Endothelial cell of umbilical vein (primary cell): ENCODE measurements around the gene RECK. TPM values are rescaled to one million over a fixed set of nuclear protein-coding genes. Genes with fewer than 3 reads are reported as not detected.

Source experiments
- BruUV-seq: library from RNA; stranded (reverse); fragments of 400-500 nt; replicated peaks from 2 replicates; lab custom pipeline; 2021; lab: Mats Ljungman, UMichigan
- CTCF ChIA-PET: fragments of 300-600, 350-600 bp; sonication (Branson Sonifier 250); formaldehyde crosslinking; loops from one replicate; lab custom pipeline; 2021; ENCODE audit warnings: antibody characterized with exemption, inconsistent platforms; lab: Charles Lee
- POLR2A ChIA-PET: fragments of 300-600, 350-600 bp; sonication (Branson Sonifier 250); formaldehyde crosslinking; loops from one replicate; lab custom pipeline; 2021; ENCODE audit warnings: antibody characterized with exemption, inconsistent platforms; lab: Charles Lee
- DNase-seq: peaks from one replicate; pipeline ENCODE4 v3.0.0-alpha.2; 2011; ENCODE audit warnings: low read depth, low spot score
- FAIRE-seq: peaks from 2 replicates; lab custom pipeline; 2011; peaks lifted over from hg19 to GRCh38; lab: Jason Lieb, UNC
- H2AFZ ChIP-seq: 2 replicates; pipeline ENCODE4 v1.6.0; 2012; ENCODE audit warnings: low read depth, low read length, control low read depth, inconsistent platforms
- H3K27ac ChIP-seq: 2 replicates; pipeline ENCODE4 v1.5.1; 2011; ENCODE audit warnings: low read depth, mild to moderate bottlenecking, control low read depth, low read length, moderate library complexity; ENCODE audit not compliant: insufficient read depth
- H3K27me3 ChIP-seq, 2 experiments: 2 replicates each; pipeline versions ENCODE4 v1.6.0 to v1.6.1; 2011; ENCODE audit warnings: low read length in 2 of 2, mixed read lengths in 1 of 2; ENCODE audit not compliant: control insufficient read depth in 2 of 2, insufficient read depth in 2 of 2
- H3K36me3 ChIP-seq, 2 experiments: 2 replicates in 1 of 2; 3 replicates in 1 of 2; pipeline ENCODE4 v1.5.1; 2011; ENCODE audit warnings: low read length in 2 of 2, mild to moderate bottlenecking in 1 of 2, moderate library complexity in 1 of 2; ENCODE audit not compliant: control insufficient read depth in 2 of 2, insufficient read depth in 2 of 2; ENCODE audit errors: extremely low read depth in 1 of 2
- H3K4me1 ChIP-seq: 3 replicates; pipeline ENCODE4 v1.5.1; 2011; ENCODE audit warnings: mild to moderate bottlenecking, low read length; ENCODE audit not compliant: control insufficient read depth, insufficient read depth; ENCODE audit errors: extremely low read depth
- H3K4me2 ChIP-seq: 2 replicates; pipeline ENCODE4 v1.6.1; 2011; ENCODE audit warnings: low read length, control low read depth, mixed read lengths; ENCODE audit not compliant: insufficient read depth
- H3K4me3 ChIP-seq, 3 experiments: fragments of 200-600 bp in 1 of 3; sonication (generic), shearing (Covaris generic) in 1 of 3; replicated peaks in 1 of 3; 2 replicates each; pipeline ENCODE4 v1.5.1; 2011 to 2016; ENCODE audit warnings: control low read depth in 3 of 3, low read length in 3 of 3, mild to moderate bottlenecking in 2 of 3, inconsistent platforms in 1 of 3, low read depth in 1 of 3, moderate library complexity in 1 of 3; ENCODE audit not compliant: insufficient read depth in 1 of 3
- H3K79me2 ChIP-seq: 2 replicates; pipeline ENCODE4 v1.6.0; 2012; ENCODE audit warnings: low read length, inconsistent platforms; ENCODE audit not compliant: control insufficient read depth, insufficient read depth
- H3K9ac ChIP-seq: replicated peaks from 2 replicates; pipeline ENCODE3; 2011; ENCODE audit warnings: low read length, control low read depth; ENCODE audit not compliant: insufficient read depth; ENCODE audit errors: extremely low read depth
- H3K9me1 ChIP-seq: replicated peaks from 3 replicates; pipeline ENCODE4 v1.6.0; 2011; ENCODE audit warnings: mild to moderate bottlenecking, low read length; ENCODE audit not compliant: control insufficient read depth, insufficient read depth; ENCODE audit errors: extremely low read depth
- H3K9me3 ChIP-seq: replicated peaks from 2 replicates; pipeline ENCODE4 v1.5.1; 2012; ENCODE audit warnings: low read length, inconsistent platforms; ENCODE audit not compliant: control insufficient read depth, insufficient read depth
- H4K20me1 ChIP-seq: replicated peaks from 2 replicates; pipeline ENCODE3; 2011; ENCODE audit warnings: mild to moderate bottlenecking, low read length; ENCODE audit not compliant: control insufficient read depth, insufficient read depth; ENCODE audit errors: extremely low read depth
- CTCF ChIP-seq, 2 donors: IDR thresholded peaks; 1 replicate in 1 of 2; 2 replicates in 1 of 2; pipeline ENCODE4 v1.5.1; 2011; ENCODE audit warnings: low read length in 2 of 2, mild to moderate bottlenecking in 2 of 2, moderate library complexity in 2 of 2, control low read depth in 1 of 2, inconsistent platforms in 1 of 2, low read depth in 1 of 2; ENCODE audit not compliant: insufficient read depth in 1 of 2; ENCODE audit errors: extremely low read depth in 1 of 2
- EZH2 ChIP-seq: IDR thresholded peaks from 2 replicates; pipeline ENCODE4 v1.6.1; 2012; ENCODE audit warnings: borderline replicate concordance, low read depth, mild to moderate bottlenecking, moderate library complexity, low read length, inconsistent platforms; ENCODE audit not compliant: severe bottlenecking
- FOS ChIP-seq: IDR thresholded peaks from 2 replicates; pipeline ENCODE4 v1.6.1; 2011; ENCODE audit warnings: mild to moderate bottlenecking, low read length, moderate library complexity, borderline replicate concordance; ENCODE audit not compliant: insufficient read depth
- GATA2 ChIP-seq: IDR thresholded peaks from 2 replicates; pipeline ENCODE4 v1.7.0; 2011; ENCODE audit warnings: low read depth, mild to moderate bottlenecking, moderate library complexity, mixed read lengths, low read length; ENCODE audit not compliant: insufficient read length, insufficient read depth
- JUN ChIP-seq: IDR thresholded peaks from 2 replicates; pipeline ENCODE4 v1.6.1; 2011; ENCODE audit warnings: borderline replicate concordance, low read depth; ENCODE audit not compliant: insufficient read length, insufficient read depth
- MAX ChIP-seq: IDR thresholded peaks from 2 replicates; pipeline ENCODE4 v1.6.1; 2011; ENCODE audit not compliant: insufficient read depth, insufficient read length
- MYC ChIP-seq: IDR thresholded peaks from one replicate; pipeline ENCODE4 v1.6.1; 2011; ENCODE audit warnings: mild to moderate bottlenecking, low read depth, low read length
- POLR2A ChIP-seq: IDR thresholded peaks from 2 replicates; pipeline ENCODE4 v1.6.1; 2012; ENCODE audit warnings: low read depth, mild to moderate bottlenecking, control low read depth, low read length
- POLR2AphosphoS5 ChIP-seq: IDR thresholded peaks from 2 replicates; pipeline ENCODE4 v1.6.1; 2012; ENCODE audit warnings: low read depth, mild to moderate bottlenecking, control low read depth, low read length, moderate library complexity; ENCODE audit not compliant: insufficient read depth
- dilution Hi-C: fragments of 300-500 bp; cut with MboI; formaldehyde crosslinking; loops from one replicate; pipeline ENCODE4 v1.15.0; 2019; ENCODE audit warnings: low sequenced_read_pairs; ENCODE audit not compliant: extremely low pct_ligation_motif_present
- intact Hi-C: fragments of 100-400 bp; cut with micrococcal nuclease; formaldehyde crosslinking; loops from one replicate; pipeline ENCODE4 v1.10.0; 2022
- polyA plus RNA-seq, 4 experiments: library from polyadenylated mRNA; depleted of rRNA in 3 of 4; stranded (reverse) in 3 of 4; unstranded in 1 of 4; fragments of >200 nt; gene quantifications; 2 replicates each; pipeline versions ENCODE4 v1.2.1 to v1.2.3, GENCODE V29; 2011 to 2012; ENCODE audit warnings: missing spikeins in 1 of 4
- total RNA-seq: library from RNA; stranded (reverse); gene quantifications from 2 replicates; pipeline ENCODE4 v1.2.3, GENCODE V29; 2021

Gene RECK
- total and polyA plus RNA-seq, 2 donors (not counting 3 experiments of a cell fraction or from before 2014, with no cell fraction given) = 12.0 to 14.1 TPM

- Histone ChIP-seq H3K4me1 (peaks cover 37% of the 10 kb centered on the region), H3K4me3 (no peak overlapping the region), H3K27ac (no peak overlapping the region), H2AFZ (no peak overlapping the region), H3K4me2 (no peak overlapping the region), H3K27me3 (no peaks in the 10 kb centered on the region), H3K36me3 (no peaks in the 10 kb centered on the region), H3K79me2 (peaks cover 50% of the 10 kb centered on the region), H3K9me1 (no peaks in the 10 kb centered on the region), H4K20me1 (no peaks in the 10 kb centered on the region), H3K9me3 (no peaks in the 10 kb centered on the region), H3K9ac (no peak overlapping the region)
- intact Hi-C loops = no loop called here
- ChIA-PET POLR2A (no interaction called here), CTCF (interaction anchor here (0.9 to 1.8 kb wide), 9 partner anchors 14 to 393 kb away, joined by 3 to 5 read pairs (median 5); no protein-coding TSS in a partner anchor)
- DNase-seq = no peak
- dilution Hi-C loops = no loop called here
- BruUV-seq = no TSS peak
- no peak for TF ChIP-seq JUN
- TF ChIP-seq FOS = no peak
- TF ChIP-seq MYC = no peak
- TF ChIP-seq POLR2AphosphoS5 = no peak
- no peak for FAIRE-seq
Observed at GRCh38 chr9:36039121-36039520, 2.4 kb downstream of the RECK start.

GRCh38 chr9:36039696-36040095 lies 3.0 kb downstream of the RECK start:
- ChIA-PET CTCF (interaction anchor here (0.9 to 1.8 kb wide), 4 partner anchors 14 to 127 kb away, joined by 3 to 5 read pairs (median 5); no protein-coding TSS in a partner anchor), POLR2A (no interaction called here)
- peaks cover 55% of the 10 kb centered on the region for H3K79me2 ChIP-seq
- TF ChIP-seq POLR2A (no peak), JUN (no peak), FOS (no peak), MAX (no peak), CTCF (IDR thresholded peaks at IDR 0.05; ENCODE audit: extremely low read depth in 1 of 2, insufficient read depth in 1 of 2, low read depth in 1 of 2, low read length in 2 of 2) (no peak), MYC (no peak), GATA2 (no peak), EZH2 (no peak), POLR2AphosphoS5 (no peak)
- intact Hi-C loops = loop anchor here (2.0 kb wide), 1 partner anchor 51 kb away; no protein-coding TSS in a partner anchor
- dilution Hi-C loops = no loop called here
- H3K4me2 ChIP-seq = no peak overlapping the region
- H3K4me3 ChIP-seq = no peak overlapping the region
- no peak overlapping the region for H3K27ac ChIP-seq
- H3K9me3 ChIP-seq = no peaks in the 10 kb centered on the region
- H2AFZ ChIP-seq = no peak overlapping the region
- FAIRE-seq (no peak), DNase-seq (no peak)
- H3K9ac ChIP-seq = no peak overlapping the region
- no peaks in the 10 kb centered on the region for H4K20me1 ChIP-seq
- BruUV-seq = no TSS peak
- H3K4me1 ChIP-seq = peaks cover 37% of the 10 kb centered on the region
- no peaks in the 10 kb centered on the region for H3K36me3 ChIP-seq
- H3K27me3 ChIP-seq = no peaks in the 10 kb centered on the region
- H3K9me1 ChIP-seq = no peaks in the 10 kb centered on the region
